GM23248 (cell line): ENCODE data around the gene CSRP3.

Source experiments
- EZH2 ChIP-seq: fragments of 200-600 bp; sonication (generic); IDR thresholded peaks from 2 replicates; pipeline ENCODE4 v1.6.1; 2018; ENCODE audit warnings: antibody characterized with exemption, mild to moderate bottlenecking; ENCODE audit not compliant: insufficient read depth, poor library complexity, severe bottlenecking
- EZH2phosphoT487 ChIP-seq: fragments of 200-600 bp; sonication (generic); IDR thresholded peaks from 2 replicates; pipeline ENCODE4 v1.6.1; 2018; ENCODE audit warnings: antibody characterized with exemption, moderate library complexity, mild to moderate bottlenecking, low read depth; ENCODE audit not compliant: insufficient read depth

GRCh38 chr11:19208181-19208580 lies 6.4 kb upstream of the CSRP3 start:
- TF ChIP-seq EZH2 (no peak), EZH2phosphoT487 (no peak)
